Measurements from ENCODE around the gene ANKRD33B. TPM values are rescaled to one million over a fixed set of nuclear protein-coding genes. Genes with fewer than 3 reads are reported as not detected.

Gene ANKRD33B
- total and polyA plus RNA-seq, 9 of the 15 experiments (the other 6 are each of a cell fraction or from before 2014, with no cell fraction given), result 0.10 to 1.7 (median 0.40) TPM

- in situ Hi-C loops (cut with MboI) (no loop called here), intact Hi-C loops (cut with micrococcal nuclease) (no loop called here)
- ATAC-seq (no peak), DNase-seq (ENCODE audit: extremely low read depth in 1 of 4, low spot score in 3 of 4) (no peak), FAIRE-seq (no peak)
- Histone ChIP-seq H3K4me1 (replicated peaks in 1 of 2; ENCODE audit: control insufficient read depth in 2 of 2, insufficient read depth in 2 of 2, low read length in 2 of 2) (peaks cover 0 to 4% of the 10 kb centered on the region in 2 experiments; a peak in 1 of 5 replicates), H3K4me3 (no peak overlapping the region), H3K9me3 (replicated peaks; ENCODE audit: control insufficient read depth, insufficient read depth, low read depth, low read length) (no peaks in the 10 kb centered on the region), H4K20me1 (replicated peaks; ENCODE audit: control insufficient read depth, insufficient read depth, low read length) (peaks cover 6% of the 10 kb centered on the region), H3K27me3 (ENCODE audit: control insufficient read depth in 2 of 2, insufficient read depth in 2 of 2, low read length in 2 of 2) (peaks cover 10 to 37% of the 10 kb centered on the region in 2 experiments; a peak in 3 of 5 replicates), H3K36me3 (ENCODE audit: control insufficient read depth, insufficient read depth, low read length) (no peaks in the 10 kb centered on the region), H3K79me2 (ENCODE audit: control insufficient read depth, insufficient read depth, low read length) (no peaks in the 10 kb centered on the region), H3K27ac (ENCODE audit: extremely low read depth, low read depth, low read length) (no peak overlapping the region), H3K4me2 (ENCODE audit: insufficient read depth, low read length) (no peak overlapping the region), H3K9ac (ENCODE audit: insufficient read depth in 1 of 2, low read depth in 2 of 2, low read length in 2 of 2) (peak overlapping the region in 1 of 2 experiments; percentile 24; a peak in 1 of 4 replicates), H2AFZ (ENCODE audit: low read depth, low read length) (no peak overlapping the region), H3K9me1 (ENCODE audit: control insufficient read depth, insufficient read depth, low read length) (no peaks in the 10 kb centered on the region)
- TF ChIP-seq DACH1 (IDR thresholded peaks at IDR 0.05; ENCODE audit: partially characterized antibody) (no peak), FOS (IDR thresholded peaks at IDR 0.05; ENCODE audit: extremely low read depth, insufficient read length) (no peak), ZEB2 (IDR thresholded peaks at IDR 0.05) (no peak), HDGF (IDR thresholded peaks at IDR 0.05) (no peak), CBX3 (IDR thresholded peaks at IDR 0.05; ENCODE audit: borderline replicate concordance in 1 of 2, low read length in 2 of 2) (no peak)
- CTCF ChIA-PET (ENCODE audit: low intra/inter-chr PET ratio), result no interaction called here
- no TSS peak for BruUV-seq (replicated peaks)
- 33% methylated on average over 17 of the region's 17 CpGs for WGBS (ENCODE audit: insufficient coverage, low coverage, missing lambda C conversion rate)
- POLR2A ChIA-PET, result interaction anchor here (0.6 to 1.5 kb wide), 2 partner anchors 11 to 272 kb away, joined by 3 to 8 read pairs; no protein-coding TSS in a partner anchor
These were observed 54.4 kb downstream of the ANKRD33B start for GRCh38 chr5:10618311-10618710.

GRCh38 chr5:10619649-10620048, 55.8 kb downstream of the ANKRD33B start:
- BruUV-seq (replicated peaks), result no TSS peak
- peaks cover 10 to 40% of the 10 kb centered on the region in 2 experiments; a peak in 3 of 5 replicates for H3K27me3 ChIP-seq (ENCODE audit: control insufficient read depth in 2 of 2, insufficient read depth in 2 of 2, low read length in 2 of 2)
- no peak overlapping the region for H3K27ac ChIP-seq (ENCODE audit: extremely low read depth, low read depth, low read length)
- no peak overlapping the region for H3K4me3 ChIP-seq
- H3K79me2 ChIP-seq (ENCODE audit: control insufficient read depth, insufficient read depth, low read length), result no peaks in the 10 kb centered on the region
- H3K9ac ChIP-seq (ENCODE audit: insufficient read depth in 1 of 2, low read depth in 2 of 2, low read length in 2 of 2), result no peak overlapping the region
- no peak overlapping the region for H2AFZ ChIP-seq (ENCODE audit: low read depth, low read length)
- no peaks in the 10 kb centered on the region for H3K9me3 ChIP-seq (replicated peaks; ENCODE audit: control insufficient read depth, insufficient read depth, low read depth, low read length)
- intact Hi-C loops (cut with micrococcal nuclease), result no loop called here
- peak; percentile 12 for ATAC-seq
- WGBS (ENCODE audit: insufficient coverage, low coverage, missing lambda C conversion rate), result 20% methylated on average over 10 of the region's 10 CpGs
- H3K4me2 ChIP-seq (ENCODE audit: insufficient read depth, low read length), result no peak overlapping the region
- peaks cover 6% of the 10 kb centered on the region for H4K20me1 ChIP-seq (replicated peaks; ENCODE audit: control insufficient read depth, insufficient read depth, low read length)
- in situ Hi-C loops (cut with MboI), result no loop called here
- no peak for DNase-seq (ENCODE audit: extremely low read depth in 1 of 4, low spot score in 3 of 4)
- no peaks in the 10 kb centered on the region for H3K36me3 ChIP-seq (ENCODE audit: control insufficient read depth, insufficient read depth, low read length)
- no peaks in the 10 kb centered on the region for H3K9me1 ChIP-seq (ENCODE audit: control insufficient read depth, insufficient read depth, low read length)
- H3K4me1 ChIP-seq (replicated peaks in 1 of 2; ENCODE audit: control insufficient read depth in 2 of 2, insufficient read depth in 2 of 2, low read length in 2 of 2), result peaks cover 0 to 8% of the 10 kb centered on the region in 2 experiments; a peak in 2 of 5 replicates
- FAIRE-seq, result no peak
- POLR2A ChIA-PET, result interaction anchor here (1.3 to 1.9 kb wide), 4 partner anchors 10 to 145 kb away, joined by 3 to 8 read pairs (median 4); no protein-coding TSS in a partner anchor
- CTCF ChIA-PET (ENCODE audit: low intra/inter-chr PET ratio), result no interaction called here
- TF ChIP-seq MAFF (IDR thresholded peaks at IDR 0.05; ENCODE audit: low read length), result no peak
- TF ChIP-seq CHD2 (IDR thresholded peaks at IDR 0.05; ENCODE audit: low read depth, low read length), result no peak
- no peak for TF ChIP-seq ZNF316 (IDR thresholded peaks at IDR 0.05)
- TF ChIP-seq, protein P1, sequence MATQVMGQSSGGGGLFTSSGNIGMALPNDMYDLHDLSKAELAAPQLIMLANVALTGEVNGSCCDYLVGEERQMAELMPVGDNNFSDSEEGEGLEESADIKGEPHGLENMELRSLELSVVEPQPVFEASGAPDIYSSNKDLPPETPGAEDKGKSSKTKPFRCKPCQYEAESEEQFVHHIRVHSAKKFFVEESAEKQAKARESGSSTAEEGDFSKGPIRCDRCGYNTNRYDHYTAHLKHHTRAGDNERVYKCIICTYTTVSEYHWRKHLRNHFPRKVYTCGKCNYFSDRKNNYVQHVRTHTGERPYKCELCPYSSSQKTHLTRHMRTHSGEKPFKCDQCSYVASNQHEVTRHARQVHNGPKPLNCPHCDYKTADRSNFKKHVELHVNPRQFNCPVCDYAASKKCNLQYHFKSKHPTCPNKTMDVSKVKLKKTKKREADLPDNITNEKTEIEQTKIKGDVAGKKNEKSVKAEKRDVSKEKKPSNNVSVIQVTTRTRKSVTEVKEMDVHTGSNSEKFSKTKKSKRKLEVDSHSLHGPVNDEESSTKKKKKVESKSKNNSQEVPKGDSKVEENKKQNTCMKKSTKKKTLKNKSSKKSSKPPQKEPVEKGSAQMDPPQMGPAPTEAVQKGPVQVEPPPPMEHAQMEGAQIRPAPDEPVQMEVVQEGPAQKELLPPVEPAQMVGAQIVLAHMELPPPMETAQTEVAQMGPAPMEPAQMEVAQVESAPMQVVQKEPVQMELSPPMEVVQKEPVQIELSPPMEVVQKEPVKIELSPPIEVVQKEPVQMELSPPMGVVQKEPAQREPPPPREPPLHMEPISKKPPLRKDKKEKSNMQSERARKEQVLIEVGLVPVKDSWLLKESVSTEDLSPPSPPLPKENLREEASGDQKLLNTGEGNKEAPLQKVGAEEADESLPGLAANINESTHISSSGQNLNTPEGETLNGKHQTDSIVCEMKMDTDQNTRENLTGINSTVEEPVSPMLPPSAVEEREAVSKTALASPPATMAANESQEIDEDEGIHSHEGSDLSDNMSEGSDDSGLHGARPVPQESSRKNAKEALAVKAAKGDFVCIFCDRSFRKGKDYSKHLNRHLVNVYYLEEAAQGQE (IDR thresholded peaks at IDR 0.05; ENCODE audit: borderline replicate concordance), result no peak
- TF ChIP-seq, protein P1 (CRISPR knock-in tag; IDR thresholded peaks at IDR 0.05; ENCODE audit: low read depth), result no peak

Data from K562 (cell line).